ENCODE results near the gene NOS1. TPM values are rescaled to one million over a fixed set of nuclear protein-coding genes. Genes with fewer than 3 reads are reported as not detected.

Gene NOS1
- total RNA-seq, 1 experiment from 2014 or later = not detected

GRCh38 chr12:117190210-117190781, 171.1 kb downstream of the NOS1 start, which contains the start of gene FBXO21:
FBXO21 (minus strand) TSS chr12:117190470; CDS start chr12:117190456, 14 bp downstream.
- Histone ChIP-seq H3K4me3 (ENCODE audit: low read depth, low read length) (peak within 1 kb of the TSS; percentile 100), H3K36me3 (ENCODE audit: control insufficient read depth, insufficient read depth, low read length) (no peaks in the 10 kb centered on the region), H3K27me3 (replicated peaks; ENCODE audit: control insufficient read depth, insufficient read depth, low read length) (no peaks in the 10 kb centered on the region), H3K4me1 (peaks cover 6% of the 10 kb centered on the region; the same call in 1 of the 2 replicates), H3K9me3 (no peaks in the 10 kb centered on the region)
- intact Hi-C loops (cut with micrococcal nuclease; ENCODE audit: unreplicated experiment) = loop anchor here (2.0 kb wide), 1 partner anchor 31 kb away; no protein-coding TSS in a partner anchor
- ChIA-PET POLR2A (no interaction called here), CTCF (no interaction called here)
- Mint-ChIP-seq H3K4me1 (ENCODE audit: low read depth, unreplicated experiment) (peaks cover 12% of the 10 kb centered on the region), H3K27ac (ENCODE audit: unreplicated experiment) (peak within 1 kb of the TSS; percentile 45), H3K27me3 (ENCODE audit: insufficient read depth, unreplicated experiment) (peaks cover 4% of the 10 kb centered on the region), H3K4me3 (ENCODE audit: unreplicated experiment) (peak within 1 kb of the TSS; percentile 89), H3K36me3 (ENCODE audit: insufficient read depth, unreplicated experiment) (peaks cover 9% of the 10 kb centered on the region), H3K9me3 (ENCODE audit: unreplicated experiment) (peaks cover 20% of the 10 kb centered on the region)
- peak; percentile 87 to 95 for DNase-seq
- TF ChIP-seq CTCF (IDR thresholded peaks at IDR 0.05; ENCODE audit: insufficient read depth in 1 of 2, low read depth in 1 of 2, low read length in 1 of 2, severe bottlenecking in 1 of 2, unreplicated experiment in 1 of 2) = no peak
- BruUV-seq (replicated peaks) = no TSS peak

- intact Hi-C loops (cut with micrococcal nuclease; ENCODE audit: unreplicated experiment) = loop anchor here (2.0 kb wide), 1 partner anchor 31 kb away; no protein-coding TSS in a partner anchor
- POLR2A ChIA-PET = no interaction called here
Observed at GRCh38 chr12:117189725-117190209, 171.7 kb downstream of the NOS1 start.

More at GRCh38 chr12:117189725-117190209, 171.7 kb downstream of the NOS1 start:
- peak overlapping the region; percentile 45 for H3K27ac Mint-ChIP-seq (ENCODE audit: unreplicated experiment)
- H3K4me3 Mint-ChIP-seq (ENCODE audit: unreplicated experiment) = peak overlapping the region; percentile 89
- BruUV-seq (replicated peaks) = no TSS peak
- peak overlapping the region; percentile 100 for H3K4me3 ChIP-seq (ENCODE audit: low read depth, low read length)
- H3K27me3 Mint-ChIP-seq (ENCODE audit: insufficient read depth, unreplicated experiment) = peaks cover 4% of the 10 kb centered on the region
- H3K9me3 Mint-ChIP-seq (ENCODE audit: unreplicated experiment) = peaks cover 16% of the 10 kb centered on the region
- no peaks in the 10 kb centered on the region for H3K9me3 ChIP-seq
- peaks cover 14% of the 10 kb centered on the region for H3K36me3 Mint-ChIP-seq (ENCODE audit: insufficient read depth, unreplicated experiment)
- CTCF ChIA-PET = no interaction called here
- DNase-seq = peak in 1 of 2 experiments; percentile 40
- peaks cover 12% of the 10 kb centered on the region for H3K4me1 Mint-ChIP-seq (ENCODE audit: low read depth, unreplicated experiment)
- no peaks in the 10 kb centered on the region for H3K36me3 ChIP-seq (ENCODE audit: control insufficient read depth, insufficient read depth, low read length)
- TF ChIP-seq CTCF (IDR thresholded peaks at IDR 0.05; ENCODE audit: insufficient read depth in 1 of 2, low read depth in 1 of 2, low read length in 1 of 2, severe bottlenecking in 1 of 2, unreplicated experiment in 1 of 2) = no peak
- H3K4me1 ChIP-seq = peaks cover 6% of the 10 kb centered on the region; the same call in 1 of the 2 replicates
- H3K27me3 ChIP-seq (replicated peaks; ENCODE audit: control insufficient read depth, insufficient read depth, low read length) = no peaks in the 10 kb centered on the region
